Sigmoid colon (tissue), 4 donors: ENCODE results near the gene FMNL2.

Source experiments
- CTCF ChIP-seq, 4 experiments: fragments of 450-650 bp in 3 of 4; fragments of 200-600 bp in 1 of 4; IDR thresholded peaks; one replicate each; pipeline ENCODE4 v1.5.1; 2016 to 2019; ENCODE audit warnings: antibody characterized with exemption in 4 of 4, mild to moderate bottlenecking in 3 of 4, moderate library complexity in 2 of 4
- EP300 ChIP-seq, 4 donors: sonication (generic); formaldehyde crosslinking; IDR thresholded peaks; one replicate each; pipeline ENCODE4 v1.6.1; 2017; ENCODE audit warnings: antibody characterized with exemption in 4 of 4

- TF ChIP-seq EP300 (IDR thresholded peaks at IDR 0.05), result no peak
- no peak for TF ChIP-seq CTCF (IDR thresholded peaks at IDR 0.05)
Measured at GRCh38 chr2:152475982-152476381, 141.0 kb downstream of the FMNL2 start.
